CD4-positive, alpha-beta memory T cell (primary cell): Measurements from ENCODE around the gene IAPP. TPM values are rescaled to one million over a fixed set of nuclear protein-coding genes. Genes with fewer than 3 reads are reported as not detected.

Experiments used
- CTCF ChIA-PET: fragments of 350-600 bp; sonication (Branson Sonifier 250); formaldehyde crosslinking; loops from one replicate; lab custom pipeline; 2021; ENCODE audit warnings: inconsistent platforms; ENCODE audit not compliant: partially characterized antibody; lab: Charles Lee
- POLR2A ChIA-PET: fragments of 350-600 bp; sonication (Branson Sonifier 250); formaldehyde crosslinking; loops from one replicate; lab custom pipeline; 2021; ENCODE audit not compliant: partially characterized antibody; lab: Charles Lee
- DNase-seq, 5 donors: peaks; one replicate each; pipeline versions ENCODE4 v3.0.0 to v3.0.0-alpha.2; 2020 to 2022; ENCODE audit warnings: mixed read lengths in 1 of 5
- H3K27ac ChIP-seq: one replicate; pipeline ENCODE4 v1.7.0; 2013; ENCODE audit warnings: low read depth, low read length
- H3K27me3 ChIP-seq: 2 replicates; pipeline ENCODE4 v1.7.0; 2013; ENCODE audit warnings: mild to moderate bottlenecking, low read length, moderate library complexity; ENCODE audit not compliant: insufficient read depth
- H3K36me3 ChIP-seq: 2 replicates; pipeline ENCODE4 v1.7.0; 2013; ENCODE audit warnings: mild to moderate bottlenecking, low read length, moderate library complexity; ENCODE audit not compliant: insufficient read depth
- H3K4me1 ChIP-seq: 2 replicates; pipeline ENCODE4 v1.7.0; 2013; ENCODE audit warnings: mild to moderate bottlenecking, low read length, moderate library complexity; ENCODE audit not compliant: insufficient read depth
- H3K4me3 ChIP-seq, 2 donors: one replicate each; pipeline ENCODE4 v1.7.0; 2013; ENCODE audit warnings: low read length in 2 of 2, mild to moderate bottlenecking in 1 of 2
- H3K9me3 ChIP-seq, 2 donors: one replicate each; pipeline ENCODE4 v1.7.0; 2013; ENCODE audit warnings: low read length in 2 of 2, control low read depth in 1 of 2; ENCODE audit not compliant: control insufficient read depth in 1 of 2
- H3K27ac Mint-ChIP-seq, 7 donors: one replicate each; pipeline ENCODE4 v1.8.0; 2020 to 2021; ENCODE audit warnings: mixed read lengths in 7 of 7, mild to moderate bottlenecking in 6 of 7, inconsistent platforms in 3 of 7, moderate library complexity in 3 of 7
- H3K27me3 Mint-ChIP-seq, 2 donors: one replicate each; pipeline ENCODE4 v1.8.0; 2020 to 2021; ENCODE audit warnings: mixed read lengths in 2 of 2
- H3K36me3 Mint-ChIP-seq, 2 donors: one replicate each; pipeline ENCODE4 v1.8.0; 2020 to 2021; ENCODE audit warnings: mixed read lengths in 2 of 2, inconsistent platforms in 1 of 2, mild to moderate bottlenecking in 1 of 2
- H3K4me1 Mint-ChIP-seq, 4 donors: one replicate each; pipeline ENCODE4 v1.8.0; 2020 to 2021; ENCODE audit warnings: mixed read lengths in 4 of 4, mild to moderate bottlenecking in 1 of 4
- H3K4me3 Mint-ChIP-seq, 8 donors: one replicate each; pipeline ENCODE4 v1.8.0; 2020 to 2021; ENCODE audit warnings: mixed read lengths in 8 of 8, mild to moderate bottlenecking in 7 of 8, moderate library complexity in 6 of 8, inconsistent platforms in 3 of 8
- H3K9me3 Mint-ChIP-seq, 8 donors: one replicate each; pipeline ENCODE4 v1.8.0; 2020 to 2021; ENCODE audit warnings: mixed read lengths in 8 of 8, mild to moderate bottlenecking in 5 of 8, inconsistent platforms in 3 of 8, moderate library complexity in 1 of 8
- intact Hi-C: fragments of 100-400 bp; cut with micrococcal nuclease; formaldehyde crosslinking; loops from one replicate; pipeline ENCODE4 v1.15.1; 2023
- polyA plus RNA-seq, 2 donors: library from polyadenylated mRNA; unstranded; fragments of 300-500 nt; fragmentation: Illumina TruSeq; gene quantifications; one replicate each; pipeline ENCODE4 v1.2.3, GENCODE V29; 2021
- total RNA-seq, 2 experiments: library from RNA; stranded (reverse); gene quantifications; one replicate each; pipeline ENCODE4 v1.2.3, GENCODE V29; 2021

IAPP gene
- total RNA-seq = not detected
- polyA plus RNA-seq = not detected

GRCh38 chr12:21372602-21373001 is at the start of gene IAPP:
Gene IAPP, plus strand, starts transcription at chr12:21372902. Its CDS starts 450 bp downstream, at chr12:21373352.
- ChIA-PET POLR2A (no interaction called here), CTCF (no interaction called here)
- Histone ChIP-seq H3K4me1 (no peaks in the 10 kb centered on the region), H3K36me3 (no peaks in the 10 kb centered on the region), H3K9me3 (no peaks in the 10 kb centered on the region), H3K4me3 (no peak within 1 kb of the TSS), H3K27me3 (no peaks in the 10 kb centered on the region), H3K27ac (no peak within 1 kb of the TSS)
- intact Hi-C loops = no loop called here
- Mint-ChIP-seq H3K27ac (no peak within 1 kb of the TSS), H3K4me3 (no peak within 1 kb of the TSS), H3K9me3 (no peaks in the 10 kb centered on the region), H3K4me1 (peaks cover 4 to 8% (median 6%) of the 10 kb centered on the region in 4 donors), H3K27me3 (peaks cover 0 to 3% of the 10 kb centered on the region in 2 donors), H3K36me3 (no peaks in the 10 kb centered on the region)
- no peak for DNase-seq

DNA sequence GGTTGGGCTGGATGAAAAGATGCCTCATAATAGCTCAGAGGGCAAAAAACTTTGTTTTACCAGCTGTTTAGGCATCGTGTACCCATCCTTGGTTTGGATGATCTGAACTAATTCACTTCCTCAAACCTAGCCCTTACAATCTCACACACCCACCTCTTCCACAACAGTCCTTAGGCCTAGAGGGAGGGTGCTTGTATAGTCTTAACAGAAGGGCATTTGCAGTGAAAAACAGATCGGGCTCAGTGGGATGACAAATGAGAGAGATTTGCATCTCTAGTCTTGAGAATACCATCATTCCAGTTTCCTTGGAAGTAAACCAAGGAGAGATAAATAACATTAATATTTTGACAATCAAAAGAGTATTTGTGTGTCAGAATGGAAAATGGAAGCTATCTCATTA is 49.0 kb upstream of the IAPP start:
- Histone ChIP-seq H3K27me3 (no peaks in the 10 kb centered on the region), H3K4me1 (no peaks in the 10 kb centered on the region), H3K9me3 (no peaks in the 10 kb centered on the region), H3K27ac (no peak overlapping the region), H3K36me3 (no peaks in the 10 kb centered on the region), H3K4me3 (no peak overlapping the region)
- ChIA-PET POLR2A (no interaction called here), CTCF (no interaction called here)
- intact Hi-C loops = no loop called here
- Mint-ChIP-seq H3K4me3 (no peak overlapping the region), H3K36me3 (peaks cover 5% of the 10 kb centered on the region in 2 donors), H3K9me3 (peaks cover 0 to 34% (median 22%) of the 10 kb centered on the region in 8 donors), H3K27me3 (peaks cover 2 to 4% of the 10 kb centered on the region in 2 donors), H3K4me1 (no peaks in the 10 kb centered on the region), H3K27ac (no peak overlapping the region)
- no peak for DNase-seq

GRCh38 chr12:21324551-21324950 is 48.2 kb upstream of the IAPP start:
- intact Hi-C loops = no loop called here
- no peak for DNase-seq
- POLR2A ChIA-PET = no interaction called here
- Mint-ChIP-seq H3K4me3 (no peak overlapping the region), H3K36me3 (peaks cover 5% of the 10 kb centered on the region in 2 donors), H3K9me3 (peaks cover 0 to 42% (median 22%) of the 10 kb centered on the region in 8 donors), H3K4me1 (no peaks in the 10 kb centered on the region), H3K27me3 (peaks cover 0 to 4% of the 10 kb centered on the region in 2 donors), H3K27ac (no peak overlapping the region)
- no peaks in the 10 kb centered on the region for H3K36me3 ChIP-seq
- H3K9me3 ChIP-seq = no peaks in the 10 kb centered on the region
- H3K4me3 ChIP-seq = no peak overlapping the region
- H3K27ac ChIP-seq = no peak overlapping the region
- CTCF ChIA-PET = no interaction called here
- no peaks in the 10 kb centered on the region for H3K4me1 ChIP-seq
- no peaks in the 10 kb centered on the region for H3K27me3 ChIP-seq

DNA sequence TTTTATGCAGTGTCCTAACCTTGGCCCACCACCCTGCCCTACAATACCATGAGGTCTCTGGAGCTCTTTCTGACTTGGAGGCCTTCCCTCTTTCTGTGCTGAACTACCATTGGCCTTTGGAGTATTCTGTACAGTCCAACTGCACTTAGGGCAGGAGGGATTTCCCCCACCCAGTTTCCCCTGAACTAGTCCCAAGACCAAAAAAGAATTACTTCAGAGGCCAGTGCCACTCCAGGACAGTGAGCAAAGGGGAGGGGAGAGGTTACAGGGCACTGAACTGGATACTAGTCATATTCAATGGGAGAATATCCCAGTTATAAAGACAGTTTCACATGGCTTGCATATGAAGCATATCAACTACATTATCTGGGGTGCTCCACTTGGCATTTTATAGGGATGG is 44.1 kb upstream of the IAPP start:
- Mint-ChIP-seq H3K4me3 (no peak overlapping the region), H3K4me1 (no peaks in the 10 kb centered on the region), H3K36me3 (peaks cover 5 to 11% of the 10 kb centered on the region in 2 donors), H3K27me3 (peaks cover 4 to 5% of the 10 kb centered on the region in 2 donors), H3K27ac (peak overlapping the region in 1 of 7 donors; percentile 41), H3K9me3 (peaks cover 0 to 56% (median 28%) of the 10 kb centered on the region in 8 donors)
- intact Hi-C loops = no loop called here
- Histone ChIP-seq H3K4me1 (no peaks in the 10 kb centered on the region), H3K27ac (no peak overlapping the region), H3K4me3 (no peak overlapping the region), H3K9me3 (no peaks in the 10 kb centered on the region), H3K36me3 (no peaks in the 10 kb centered on the region), H3K27me3 (no peaks in the 10 kb centered on the region)
- no peak for DNase-seq
- CTCF ChIA-PET = no interaction called here
- POLR2A ChIA-PET = no interaction called here

GRCh38 chr12:21330682-21331253 is 41.9 kb upstream of the IAPP start:
- no peak overlapping the region for H3K27ac ChIP-seq
- Mint-ChIP-seq H3K27me3 (peaks cover 4 to 5% of the 10 kb centered on the region in 2 donors), H3K36me3 (peaks cover 5 to 11% of the 10 kb centered on the region in 2 donors), H3K27ac (no peak overlapping the region), H3K4me1 (no peaks in the 10 kb centered on the region), H3K4me3 (no peak overlapping the region), H3K9me3 (peaks cover 0 to 48% (median 26%) of the 10 kb centered on the region in 8 donors)
- CTCF ChIA-PET = no interaction called here
- no peaks in the 10 kb centered on the region for H3K9me3 ChIP-seq
- DNase-seq = no peak
- no peak overlapping the region for H3K4me3 ChIP-seq
- H3K27me3 ChIP-seq = no peaks in the 10 kb centered on the region
- H3K36me3 ChIP-seq = no peaks in the 10 kb centered on the region
- intact Hi-C loops = no loop called here
- POLR2A ChIA-PET = no interaction called here
- H3K4me1 ChIP-seq = no peaks in the 10 kb centered on the region

DNA sequence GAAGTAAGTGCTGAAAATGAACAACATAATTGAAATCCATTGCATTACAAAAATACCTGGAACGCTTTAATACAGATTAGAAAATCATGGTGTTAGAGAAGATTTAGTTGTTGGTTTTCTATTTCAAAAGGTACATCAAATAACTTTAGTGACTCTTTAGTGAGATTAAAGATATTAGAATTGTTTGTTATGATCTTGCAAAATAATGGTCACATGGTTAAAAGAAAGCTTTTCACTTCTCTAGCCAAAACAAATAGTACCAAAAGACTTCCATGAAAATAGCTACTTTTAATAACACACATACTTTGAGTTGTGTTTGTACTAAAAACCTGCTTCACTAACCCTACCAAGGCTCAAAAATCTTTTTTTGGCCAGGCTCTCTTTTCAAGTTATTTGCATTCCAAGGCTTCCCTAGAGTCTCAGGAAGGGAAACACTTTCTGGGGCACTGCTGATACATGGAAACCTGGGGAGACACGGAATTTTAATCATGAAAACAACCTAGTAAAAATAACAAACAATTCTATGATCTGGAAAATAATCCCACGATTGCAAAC is 37.9 kb upstream of the IAPP start, which contains the start of gene SLCO1A2:
TSS of gene SLCO1A2 (minus strand) at position 147 of the 555 bp plus-strand sequence. CDS start 270 bp downstream, outside the sequence.
- no peak for DNase-seq
- Mint-ChIP-seq H3K27me3 (peaks cover 0 to 6% of the 10 kb centered on the region in 2 donors), H3K27ac (no peak within 1 kb of the TSS), H3K4me1 (no peaks in the 10 kb centered on the region), H3K4me3 (no peak within 1 kb of the TSS), H3K9me3 (peaks cover 0 to 12% (median 4%) of the 10 kb centered on the region in 8 donors), H3K36me3 (peaks cover 0 to 6% of the 10 kb centered on the region in 2 donors)
- Histone ChIP-seq H3K9me3 (no peaks in the 10 kb centered on the region), H3K27me3 (no peaks in the 10 kb centered on the region), H3K27ac (no peak within 1 kb of the TSS), H3K36me3 (no peaks in the 10 kb centered on the region), H3K4me3 (no peak within 1 kb of the TSS), H3K4me1 (no peaks in the 10 kb centered on the region)
- POLR2A ChIA-PET = no interaction called here
- CTCF ChIA-PET = no interaction called here
- intact Hi-C loops = no loop called here

DNA sequence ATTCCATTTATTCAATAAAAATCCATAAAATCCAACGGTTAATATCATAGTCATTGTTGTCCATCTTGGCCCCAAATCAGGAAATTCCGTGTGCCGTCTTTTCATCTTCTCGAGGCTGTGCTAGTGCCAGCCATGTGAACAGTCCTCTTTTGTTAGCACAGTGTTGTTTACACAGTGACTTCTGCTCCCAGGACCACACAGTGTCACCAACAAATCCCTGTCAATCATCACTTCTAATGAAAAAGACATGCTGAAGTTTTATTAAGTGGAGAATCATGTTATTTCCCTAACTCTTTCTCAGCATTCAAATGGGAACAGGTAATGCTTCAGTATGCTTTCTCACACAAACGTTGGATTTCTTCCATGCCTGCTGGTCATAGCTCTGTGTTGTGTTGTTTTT is 36.0 kb upstream of the IAPP start:
- H3K4me3 ChIP-seq = no peak overlapping the region
- CTCF ChIA-PET = no interaction called here
- intact Hi-C loops = no loop called here
- H3K36me3 ChIP-seq = no peaks in the 10 kb centered on the region
- H3K9me3 Mint-ChIP-seq = peaks cover 0 to 4% (median 0%) of the 10 kb centered on the region in 8 donors
- no peaks in the 10 kb centered on the region for H3K4me1 ChIP-seq
- POLR2A ChIA-PET = no interaction called here
- no peaks in the 10 kb centered on the region for H3K27me3 ChIP-seq
- H3K9me3 ChIP-seq = no peaks in the 10 kb centered on the region
- H3K4me3 Mint-ChIP-seq = no peak overlapping the region
- no peak overlapping the region for H3K27ac Mint-ChIP-seq
- DNase-seq = no peak
- peaks cover 0 to 5% of the 10 kb centered on the region in 2 donors for H3K27me3 Mint-ChIP-seq
- H3K4me1 Mint-ChIP-seq = peaks cover 0 to 2% (median under 1%) of the 10 kb centered on the region in 4 donors
- no peak overlapping the region for H3K27ac ChIP-seq
- H3K36me3 Mint-ChIP-seq = no peaks in the 10 kb centered on the region
